Activated T-helper 9 cell treated with anti-CD3 and anti-CD28 coated beads, Interleukin-2, amount 50 U/mL, for 16 hours (primary cell): ENCODE measurements around the gene IL1RAP.
"Not testable (repeated sequence)": the region's sequence is repeated elsewhere in the genome, so short reads cannot be mapped to it uniquely, and the experiment has no call there.

ENCODE experiments used
- DNase-seq: peaks from one replicate; pipeline ENCODE4 v3.0.0-alpha.2; 2020; ENCODE audit warnings: low read depth

The IL1RAP gene

GRCh38 chr3:190513409-190514370, at the start of gene IL1RAP:
Gene IL1RAP (plus strand): TSS chr3:190514085. CDS start chr3:190564290, 50,205 bp downstream.
- DNase-seq: peak; percentile 80

GRCh38 chr3:190467922-190468321, 46.0 kb upstream of the IL1RAP start:
- no peak for DNase-seq

GRCh38 chr3:190473261-190473660, 40.6 kb upstream of the IL1RAP start:
- not testable (repeated sequence) for DNase-seq

GRCh38 chr3:190481779-190482178, 32.1 kb upstream of the IL1RAP start:
- no peak for DNase-seq

GRCh38 chr3:190485830-190486532, 27.9 kb upstream of the IL1RAP start:
- DNase-seq: no peak

GRCh38 chr3:190486533-190486864, 27.4 kb upstream of the IL1RAP start:
- no peak for DNase-seq

- DNase-seq: no peak
Measured at GRCh38 chr3:190486908-190487607, 26.8 kb upstream of the IL1RAP start.

- no peak for DNase-seq
Measured at GRCh38 chr3:190491533-190492054, 22.3 kb upstream of the IL1RAP start.

- no peak for DNase-seq
Measured at GRCh38 chr3:190492129-190492528, 21.8 kb upstream of the IL1RAP start.

- no peak for DNase-seq
Measured at GRCh38 chr3:190492966-190493365, 20.9 kb upstream of the IL1RAP start.

GRCh38 chr3:190494907-190495306, 19.0 kb upstream of the IL1RAP start:
- DNase-seq: no peak

- no peak for DNase-seq
Measured at GRCh38 chr3:190495354-190495753, 18.5 kb upstream of the IL1RAP start.

- peak; percentile 1 for DNase-seq
Measured at GRCh38 chr3:190495796-190496195, 18.1 kb upstream of the IL1RAP start.

GRCh38 chr3:190496859-190497258, 17.0 kb upstream of the IL1RAP start:
- no peak for DNase-seq

- no peak for DNase-seq
Measured at GRCh38 chr3:190497811-190498210, 16.1 kb upstream of the IL1RAP start.

GRCh38 chr3:190498293-190498692, 15.6 kb upstream of the IL1RAP start:
- no peak for DNase-seq

GRCh38 chr3:190499122-190499521, 14.8 kb upstream of the IL1RAP start:
- DNase-seq: no peak

GRCh38 chr3:190502946-190503345, 10.9 kb upstream of the IL1RAP start:
- DNase-seq: no peak

- no peak for DNase-seq
Measured at GRCh38 chr3:190504354-190505125, 9.3 kb upstream of the IL1RAP start.

GRCh38 chr3:190505381-190506003, 8.4 kb upstream of the IL1RAP start:
- no peak for DNase-seq

- no peak for DNase-seq
Measured at GRCh38 chr3:190506271-190506670, 7.6 kb upstream of the IL1RAP start.
